Measurements from ENCODE around the gene CCDC33.

CCDC33 gene

DNA sequence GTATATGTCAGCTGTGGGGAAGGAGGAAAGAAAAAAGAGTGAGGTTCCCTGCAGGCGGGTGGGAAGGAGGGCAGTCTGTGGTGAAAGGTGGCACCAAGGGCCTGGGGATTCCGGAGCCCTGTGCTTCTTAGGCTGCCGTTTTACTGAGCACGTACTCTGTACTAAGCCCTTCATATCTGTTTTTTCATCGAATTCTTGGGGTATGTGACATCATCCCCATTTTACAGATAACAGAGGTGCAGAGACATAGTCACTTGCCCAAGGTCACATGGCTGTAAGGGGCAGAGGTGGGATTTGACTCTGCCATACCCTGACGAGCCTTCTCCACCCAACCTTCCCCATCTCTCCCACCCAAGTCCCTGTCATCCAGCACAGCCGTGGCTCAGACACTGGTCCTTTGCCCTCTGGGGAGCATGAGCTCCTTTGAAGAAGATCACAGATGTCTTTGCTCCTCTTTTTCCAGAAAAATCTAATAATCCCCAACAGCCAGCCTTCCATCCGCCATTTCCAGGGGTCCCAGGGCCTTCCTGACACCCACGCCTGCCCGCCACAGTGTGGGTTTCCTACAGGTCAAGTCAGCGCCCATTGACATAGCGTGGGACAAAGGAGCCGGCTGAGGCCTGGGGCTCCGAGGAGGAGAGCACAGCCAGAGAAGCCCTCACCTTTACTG lies 107.1 kb downstream of the CCDC33 start:
- TF ChIP-seq EZH2 (IDR thresholded peaks at IDR 0.05; ENCODE audit: borderline replicate concordance, low read depth, low read length, severe bottlenecking), result no peak
- TF ChIP-seq, protein P1, sequence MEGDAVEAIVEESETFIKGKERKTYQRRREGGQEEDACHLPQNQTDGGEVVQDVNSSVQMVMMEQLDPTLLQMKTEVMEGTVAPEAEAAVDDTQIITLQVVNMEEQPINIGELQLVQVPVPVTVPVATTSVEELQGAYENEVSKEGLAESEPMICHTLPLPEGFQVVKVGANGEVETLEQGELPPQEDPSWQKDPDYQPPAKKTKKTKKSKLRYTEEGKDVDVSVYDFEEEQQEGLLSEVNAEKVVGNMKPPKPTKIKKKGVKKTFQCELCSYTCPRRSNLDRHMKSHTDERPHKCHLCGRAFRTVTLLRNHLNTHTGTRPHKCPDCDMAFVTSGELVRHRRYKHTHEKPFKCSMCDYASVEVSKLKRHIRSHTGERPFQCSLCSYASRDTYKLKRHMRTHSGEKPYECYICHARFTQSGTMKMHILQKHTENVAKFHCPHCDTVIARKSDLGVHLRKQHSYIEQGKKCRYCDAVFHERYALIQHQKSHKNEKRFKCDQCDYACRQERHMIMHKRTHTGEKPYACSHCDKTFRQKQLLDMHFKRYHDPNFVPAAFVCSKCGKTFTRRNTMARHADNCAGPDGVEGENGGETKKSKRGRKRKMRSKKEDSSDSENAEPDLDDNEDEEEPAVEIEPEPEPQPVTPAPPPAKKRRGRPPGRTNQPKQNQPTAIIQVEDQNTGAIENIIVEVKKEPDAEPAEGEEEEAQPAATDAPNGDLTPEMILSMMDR (IDR thresholded peaks at IDR 0.05; ENCODE audit: borderline replicate concordance, extremely low read depth, low read length, poor library complexity, severe bottlenecking), result no peak
- H3K4me3 ChIP-seq (ENCODE audit: low read depth in 1 of 2, low read length in 2 of 2), result no peak overlapping the region
- H3K36me3 ChIP-seq (ENCODE audit: insufficient read depth, low read length), result no peaks in the 10 kb centered on the region
- H3K79me2 ChIP-seq (ENCODE audit: insufficient read depth, low read length), result no peaks in the 10 kb centered on the region
- H3K27ac ChIP-seq (ENCODE audit: low read length), result no peak overlapping the region
- no peak overlapping the region for H2AFZ ChIP-seq (ENCODE audit: low read depth, low read length)
- no peaks in the 10 kb centered on the region for H3K27me3 ChIP-seq (ENCODE audit: insufficient read depth, low read length, poor library complexity)
- H3K9me3 ChIP-seq (ENCODE audit: insufficient read depth, low read length, severe bottlenecking), result no peaks in the 10 kb centered on the region
- H4K20me1 ChIP-seq (ENCODE audit: insufficient read depth, low read length), result no peaks in the 10 kb centered on the region
- no peaks in the 10 kb centered on the region for H3K4me1 ChIP-seq (ENCODE audit: insufficient read depth, low read length)
- no peak for DNase-seq
- ATAC-seq (ENCODE audit: insufficient read depth, low read depth), result no peak
- no peak overlapping the region for H3K4me2 ChIP-seq (ENCODE audit: insufficient read depth, low read length)
- no peak overlapping the region for H3K9ac ChIP-seq (ENCODE audit: low read depth, low read length)

DNA sequence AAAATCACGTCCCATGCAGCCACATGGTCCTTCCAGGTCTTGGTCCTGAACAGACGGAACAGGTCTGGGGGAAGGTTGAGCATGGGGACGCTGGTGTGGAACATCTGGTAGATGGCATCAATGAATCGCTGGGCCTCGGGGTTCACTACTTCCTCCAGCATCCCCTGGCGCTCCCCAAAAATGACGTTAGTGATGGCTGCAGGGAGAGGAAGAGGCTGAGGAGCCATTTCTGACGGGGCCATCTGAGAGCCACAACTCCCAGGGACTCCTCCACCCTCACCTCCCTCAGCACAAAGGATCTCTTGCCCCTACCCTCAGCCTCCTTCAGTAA lies 107.6 kb downstream of the CCDC33 start:
- H2AFZ ChIP-seq (ENCODE audit: low read depth, low read length), result no peak overlapping the region
- no peak for DNase-seq
- H3K4me3 ChIP-seq (ENCODE audit: low read depth in 1 of 2, low read length in 2 of 2), result no peak overlapping the region
- no peaks in the 10 kb centered on the region for H3K79me2 ChIP-seq (ENCODE audit: insufficient read depth, low read length)
- H4K20me1 ChIP-seq (ENCODE audit: insufficient read depth, low read length), result no peaks in the 10 kb centered on the region
- H3K27me3 ChIP-seq (ENCODE audit: insufficient read depth, low read length, poor library complexity), result no peaks in the 10 kb centered on the region
- H3K9me3 ChIP-seq (ENCODE audit: insufficient read depth, low read length, severe bottlenecking), result no peaks in the 10 kb centered on the region
- H3K9ac ChIP-seq (ENCODE audit: low read depth, low read length), result no peak overlapping the region
- no peaks in the 10 kb centered on the region for H3K4me1 ChIP-seq (ENCODE audit: insufficient read depth, low read length)
- H3K27ac ChIP-seq (ENCODE audit: low read length), result no peak overlapping the region
- H3K36me3 ChIP-seq (ENCODE audit: insufficient read depth, low read length), result no peaks in the 10 kb centered on the region
- TF ChIP-seq, protein P1 (IDR thresholded peaks at IDR 0.05; ENCODE audit: borderline replicate concordance, extremely low read depth, low read length, poor library complexity, severe bottlenecking), result no peak
- TF ChIP-seq EZH2 (IDR thresholded peaks at IDR 0.05; ENCODE audit: borderline replicate concordance, low read depth, low read length, severe bottlenecking), result no peak
- ATAC-seq (ENCODE audit: insufficient read depth, low read depth), result no peak
- no peak overlapping the region for H3K4me2 ChIP-seq (ENCODE audit: insufficient read depth, low read length)

DNA sequence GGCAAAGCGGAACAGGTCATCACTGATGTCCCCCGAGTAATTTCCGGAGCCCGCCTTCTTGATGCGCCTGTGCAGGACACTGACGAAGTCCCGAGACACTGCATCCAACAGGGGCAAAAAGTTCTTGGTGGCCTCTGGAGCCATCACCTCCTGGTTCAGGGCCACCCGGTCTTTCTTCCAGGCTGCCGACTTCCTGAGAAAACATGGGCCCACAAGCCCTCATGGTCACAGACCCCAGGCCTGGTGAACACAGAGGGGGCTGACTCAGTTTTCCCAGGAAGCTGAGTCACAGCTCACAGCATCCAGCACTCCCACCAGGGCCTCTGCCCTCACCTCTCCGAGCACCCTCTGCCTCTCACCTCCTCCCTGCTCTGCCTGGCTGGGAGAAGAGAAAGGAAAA lies 108.9 kb downstream of the CCDC33 start:
- DNase-seq, result no peak
- ATAC-seq (ENCODE audit: insufficient read depth, low read depth), result no peak
- Histone ChIP-seq H3K79me2 (ENCODE audit: insufficient read depth, low read length) (no peaks in the 10 kb centered on the region), H3K4me1 (ENCODE audit: insufficient read depth, low read length) (no peaks in the 10 kb centered on the region), H2AFZ (ENCODE audit: low read depth, low read length) (no peak overlapping the region), H3K9ac (ENCODE audit: low read depth, low read length) (no peak overlapping the region), H3K27me3 (ENCODE audit: insufficient read depth, low read length, poor library complexity) (no peaks in the 10 kb centered on the region), H3K27ac (ENCODE audit: low read length) (no peak overlapping the region), H3K9me3 (ENCODE audit: insufficient read depth, low read length, severe bottlenecking) (no peaks in the 10 kb centered on the region), H3K4me3 (ENCODE audit: low read depth in 1 of 2, low read length in 2 of 2) (no peak overlapping the region), H4K20me1 (ENCODE audit: insufficient read depth, low read length) (no peaks in the 10 kb centered on the region), H3K4me2 (ENCODE audit: insufficient read depth, low read length) (no peak overlapping the region), H3K36me3 (ENCODE audit: insufficient read depth, low read length) (no peaks in the 10 kb centered on the region)
- TF ChIP-seq, protein P1 (IDR thresholded peaks at IDR 0.05; ENCODE audit: borderline replicate concordance, extremely low read depth, low read length, poor library complexity, severe bottlenecking), result no peak
- no peak for TF ChIP-seq EZH2 (IDR thresholded peaks at IDR 0.05; ENCODE audit: borderline replicate concordance, low read depth, low read length, severe bottlenecking)

Measured in DND-41 (cell line).